ENCODE measurements around the gene PEX14. TPM values are rescaled to one million over a fixed set of nuclear protein-coding genes. Genes with fewer than 3 reads are reported as not detected.

The PEX14 gene
- total RNA-seq, 1 experiment from 2014 or later: 27.3 TPM

DNA sequence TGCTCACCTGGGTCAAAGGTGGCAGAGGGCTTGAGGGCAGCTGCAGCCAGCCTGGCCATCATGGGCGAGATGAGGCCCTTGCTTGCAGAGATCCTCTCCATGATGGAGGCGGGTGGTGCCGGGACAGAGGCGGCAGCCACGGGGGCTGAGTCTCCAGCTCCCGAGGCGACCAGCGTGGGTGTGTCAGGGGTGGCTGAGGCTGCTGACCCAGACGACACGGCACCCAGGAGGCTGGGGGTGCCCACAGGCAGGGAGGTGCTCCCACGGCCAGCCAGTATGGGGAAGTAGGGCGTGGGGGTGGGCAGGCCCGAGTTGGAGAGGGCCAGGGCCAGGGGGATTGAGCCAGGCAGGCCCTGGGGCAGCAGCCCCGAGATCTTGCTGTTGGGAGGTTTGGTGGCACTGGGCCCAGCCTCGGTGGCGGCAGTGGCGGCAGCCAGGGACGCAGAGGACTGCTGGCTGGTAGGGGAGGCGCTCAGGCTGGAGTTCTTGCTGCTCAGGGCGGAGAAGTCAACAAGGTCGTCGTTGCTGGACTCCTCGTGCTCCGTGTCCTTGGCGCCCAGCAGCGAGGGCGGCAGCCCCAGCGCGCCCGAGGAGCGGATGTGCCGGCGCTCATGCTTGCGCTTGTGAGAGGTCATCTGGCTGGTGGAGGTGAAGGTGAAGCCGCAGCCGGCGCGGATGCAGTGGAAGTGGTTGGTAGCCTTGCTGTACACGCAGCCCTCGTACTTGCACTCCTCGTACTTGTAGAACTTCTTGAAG, 178.8 kb downstream of the PEX14 start (continued):
- no peak for TF ChIP-seq ZNF263 (CRISPR knock-in tag; IDR thresholded peaks at IDR 0.05; ENCODE audit: low read depth)
- TF ChIP-seq, protein P1, sequence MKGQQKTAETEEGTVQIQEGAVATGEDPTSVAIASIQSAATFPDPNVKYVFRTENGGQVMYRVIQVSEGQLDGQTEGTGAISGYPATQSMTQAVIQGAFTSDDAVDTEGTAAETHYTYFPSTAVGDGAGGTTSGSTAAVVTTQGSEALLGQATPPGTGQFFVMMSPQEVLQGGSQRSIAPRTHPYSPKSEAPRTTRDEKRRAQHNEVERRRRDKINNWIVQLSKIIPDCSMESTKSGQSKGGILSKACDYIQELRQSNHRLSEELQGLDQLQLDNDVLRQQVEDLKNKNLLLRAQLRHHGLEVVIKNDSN (CRISPR knock-in tag; IDR thresholded peaks at IDR 0.05): no peak

DNA sequence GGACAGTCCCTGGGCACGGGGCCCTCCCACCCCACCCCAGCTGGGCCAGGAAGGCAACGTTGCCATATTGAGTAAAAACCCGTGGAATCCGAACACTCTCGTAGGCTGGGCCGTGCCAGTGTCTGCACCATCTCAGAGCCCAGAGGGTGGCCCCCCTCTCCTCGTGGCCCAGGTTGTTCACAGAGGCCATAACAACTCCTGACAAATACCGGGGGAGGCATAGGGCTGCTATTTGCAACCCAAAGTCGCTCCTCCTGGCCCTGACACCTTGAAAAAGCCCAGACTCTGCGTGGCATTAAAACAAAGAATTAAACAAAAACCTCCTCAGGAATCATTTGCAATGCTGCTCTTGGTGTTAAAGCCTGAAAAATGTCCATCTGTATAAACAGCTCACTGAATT, 180.3 kb downstream of the PEX14 start:
- CTCF ChIA-PET: interaction anchor here (1.3 kb wide), 1 partner anchor 10 kb away, joined by 5 read pairs; no protein-coding TSS in a partner anchor
- H3K4me1 Mint-ChIP-seq: no peaks in the 10 kb centered on the region
- H3K27ac Mint-ChIP-seq: no peak overlapping the region
- TF ChIP-seq, protein P2, sequence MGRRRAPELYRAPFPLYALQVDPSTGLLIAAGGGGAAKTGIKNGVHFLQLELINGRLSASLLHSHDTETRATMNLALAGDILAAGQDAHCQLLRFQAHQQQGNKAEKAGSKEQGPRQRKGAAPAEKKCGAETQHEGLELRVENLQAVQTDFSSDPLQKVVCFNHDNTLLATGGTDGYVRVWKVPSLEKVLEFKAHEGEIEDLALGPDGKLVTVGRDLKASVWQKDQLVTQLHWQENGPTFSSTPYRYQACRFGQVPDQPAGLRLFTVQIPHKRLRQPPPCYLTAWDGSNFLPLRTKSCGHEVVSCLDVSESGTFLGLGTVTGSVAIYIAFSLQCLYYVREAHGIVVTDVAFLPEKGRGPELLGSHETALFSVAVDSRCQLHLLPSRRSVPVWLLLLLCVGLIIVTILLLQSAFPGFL (CRISPR knock-in tag; IDR thresholded peaks at IDR 0.05; ENCODE audit: borderline replicate concordance): no peak
- TF ChIP-seq, protein P3, sequence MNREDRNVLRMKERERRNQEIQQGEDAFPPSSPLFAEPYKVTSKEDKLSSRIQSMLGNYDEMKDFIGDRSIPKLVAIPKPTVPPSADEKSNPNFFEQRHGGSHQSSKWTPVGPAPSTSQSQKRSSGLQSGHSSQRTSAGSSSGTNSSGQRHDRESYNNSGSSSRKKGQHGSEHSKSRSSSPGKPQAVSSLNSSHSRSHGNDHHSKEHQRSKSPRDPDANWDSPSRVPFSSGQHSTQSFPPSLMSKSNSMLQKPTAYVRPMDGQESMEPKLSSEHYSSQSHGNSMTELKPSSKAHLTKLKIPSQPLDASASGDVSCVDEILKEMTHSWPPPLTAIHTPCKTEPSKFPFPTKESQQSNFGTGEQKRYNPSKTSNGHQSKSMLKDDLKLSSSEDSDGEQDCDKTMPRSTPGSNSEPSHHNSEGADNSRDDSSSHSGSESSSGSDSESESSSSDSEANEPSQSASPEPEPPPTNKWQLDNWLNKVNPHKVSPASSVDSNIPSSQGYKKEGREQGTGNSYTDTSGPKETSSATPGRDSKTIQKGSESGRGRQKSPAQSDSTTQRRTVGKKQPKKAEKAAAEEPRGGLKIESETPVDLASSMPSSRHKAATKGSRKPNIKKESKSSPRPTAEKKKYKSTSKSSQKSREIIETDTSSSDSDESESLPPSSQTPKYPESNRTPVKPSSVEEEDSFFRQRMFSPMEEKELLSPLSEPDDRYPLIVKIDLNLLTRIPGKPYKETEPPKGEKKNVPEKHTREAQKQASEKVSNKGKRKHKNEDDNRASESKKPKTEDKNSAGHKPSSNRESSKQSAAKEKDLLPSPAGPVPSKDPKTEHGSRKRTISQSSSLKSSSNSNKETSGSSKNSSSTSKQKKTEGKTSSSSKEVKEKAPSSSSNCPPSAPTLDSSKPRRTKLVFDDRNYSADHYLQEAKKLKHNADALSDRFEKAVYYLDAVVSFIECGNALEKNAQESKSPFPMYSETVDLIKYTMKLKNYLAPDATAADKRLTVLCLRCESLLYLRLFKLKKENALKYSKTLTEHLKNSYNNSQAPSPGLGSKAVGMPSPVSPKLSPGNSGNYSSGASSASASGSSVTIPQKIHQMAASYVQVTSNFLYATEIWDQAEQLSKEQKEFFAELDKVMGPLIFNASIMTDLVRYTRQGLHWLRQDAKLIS (CRISPR knock-in tag; IDR thresholded peaks at IDR 0.05; ENCODE audit: borderline replicate concordance): no peak
- DNase-seq (ENCODE audit: low spot score) (no peak), ATAC-seq (no peak)
- H3K27me3 Mint-ChIP-seq (ENCODE audit: low read depth): peaks cover 19% of the 10 kb centered on the region
- H3K36me3 Mint-ChIP-seq: no peaks in the 10 kb centered on the region
- H3K4me3 Mint-ChIP-seq: no peak overlapping the region
- no peaks in the 10 kb centered on the region for H3K9me3 Mint-ChIP-seq
- POLR2A ChIA-PET: interaction anchor here (0.6 to 1.2 kb wide), 3 partner anchors 78 to 278 kb away, joined by 3 to 5 read pairs (median 3); no protein-coding TSS in a partner anchor

DNA sequence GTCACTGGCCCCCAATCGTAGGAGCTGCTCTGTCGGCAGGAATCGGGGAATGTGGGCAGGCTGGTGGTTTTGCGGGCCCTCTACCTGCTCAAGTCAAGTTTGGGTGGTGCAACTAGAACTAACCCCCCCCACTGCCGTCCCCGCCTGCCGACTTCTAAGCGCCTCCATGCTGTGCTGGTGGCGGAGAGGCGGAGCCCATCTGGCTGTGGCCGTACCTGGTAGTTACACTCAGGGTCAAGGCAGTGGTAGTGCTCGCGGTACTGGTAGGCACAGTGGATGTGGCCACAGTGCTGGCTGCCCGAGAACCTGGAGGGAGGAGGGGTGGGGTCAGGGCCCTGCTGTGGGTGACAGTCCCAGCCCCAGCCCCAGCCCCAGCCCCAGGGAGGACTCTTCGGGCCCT, 181.7 kb downstream of the PEX14 start:
- POLR2A ChIA-PET: interaction anchor here (0.5 to 1.2 kb wide), 2 partner anchors 203 to 222 kb away, joined by 3 to 4 read pairs; no protein-coding TSS in a partner anchor
- CTCF ChIA-PET: no interaction called here
- Mint-ChIP-seq H3K9me3 (no peaks in the 10 kb centered on the region), H3K27ac (no peak overlapping the region), H3K27me3 (ENCODE audit: low read depth) (peaks cover 9% of the 10 kb centered on the region), H3K4me1 (no peaks in the 10 kb centered on the region), H3K4me3 (no peak overlapping the region), H3K36me3 (no peaks in the 10 kb centered on the region)
- DNase-seq (ENCODE audit: low spot score): no peak
- peak; percentile 25; the same call in 1 of the 2 replicates for ATAC-seq
- TF ChIP-seq KAT7 (CRISPR knock-in tag; IDR thresholded peaks at IDR 0.05; ENCODE audit: borderline replicate concordance) (no peak), TCF7 (CRISPR knock-in tag; IDR thresholded peaks at IDR 0.05; ENCODE audit: low read depth) (no peak), TEAD1 (CRISPR knock-in tag; IDR thresholded peaks at IDR 0.05) (no peak), IRF2 (CRISPR knock-in tag; IDR thresholded peaks at IDR 0.05; ENCODE audit: borderline replicate concordance, low read depth) (no peak), SMAD3 (CRISPR knock-in tag; IDR thresholded peaks at IDR 0.05; ENCODE audit: borderline replicate concordance) (no peak), ETV6 (CRISPR knock-in tag; IDR thresholded peaks at IDR 0.05) (no peak), HMGA2 (CRISPR knock-in tag; IDR thresholded peaks at IDR 0.05) (no peak), RORB (CRISPR knock-in tag; IDR thresholded peaks at IDR 0.05) (no peak)
- TF ChIP-seq, protein P3 (CRISPR knock-in tag; IDR thresholded peaks at IDR 0.05; ENCODE audit: borderline replicate concordance): no peak
- TF ChIP-seq, protein P4, sequence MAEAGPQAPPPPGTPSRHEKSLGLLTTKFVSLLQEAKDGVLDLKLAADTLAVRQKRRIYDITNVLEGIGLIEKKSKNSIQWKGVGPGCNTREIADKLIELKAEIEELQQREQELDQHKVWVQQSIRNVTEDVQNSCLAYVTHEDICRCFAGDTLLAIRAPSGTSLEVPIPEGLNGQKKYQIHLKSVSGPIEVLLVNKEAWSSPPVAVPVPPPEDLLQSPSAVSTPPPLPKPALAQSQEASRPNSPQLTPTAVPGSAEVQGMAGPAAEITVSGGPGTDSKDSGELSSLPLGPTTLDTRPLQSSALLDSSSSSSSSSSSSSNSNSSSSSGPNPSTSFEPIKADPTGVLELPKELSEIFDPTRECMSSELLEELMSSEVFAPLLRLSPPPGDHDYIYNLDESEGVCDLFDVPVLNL (CRISPR knock-in tag; IDR thresholded peaks at IDR 0.05; ENCODE audit: borderline replicate concordance, low read depth): no peak
- TF ChIP-seq, protein P5, sequence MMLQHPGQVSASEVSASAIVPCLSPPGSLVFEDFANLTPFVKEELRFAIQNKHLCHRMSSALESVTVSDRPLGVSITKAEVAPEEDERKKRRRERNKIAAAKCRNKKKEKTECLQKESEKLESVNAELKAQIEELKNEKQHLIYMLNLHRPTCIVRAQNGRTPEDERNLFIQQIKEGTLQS (CRISPR knock-in tag; conservative IDR thresholded peaks at IDR 0.05): no peak
- TF ChIP-seq, protein P6, sequence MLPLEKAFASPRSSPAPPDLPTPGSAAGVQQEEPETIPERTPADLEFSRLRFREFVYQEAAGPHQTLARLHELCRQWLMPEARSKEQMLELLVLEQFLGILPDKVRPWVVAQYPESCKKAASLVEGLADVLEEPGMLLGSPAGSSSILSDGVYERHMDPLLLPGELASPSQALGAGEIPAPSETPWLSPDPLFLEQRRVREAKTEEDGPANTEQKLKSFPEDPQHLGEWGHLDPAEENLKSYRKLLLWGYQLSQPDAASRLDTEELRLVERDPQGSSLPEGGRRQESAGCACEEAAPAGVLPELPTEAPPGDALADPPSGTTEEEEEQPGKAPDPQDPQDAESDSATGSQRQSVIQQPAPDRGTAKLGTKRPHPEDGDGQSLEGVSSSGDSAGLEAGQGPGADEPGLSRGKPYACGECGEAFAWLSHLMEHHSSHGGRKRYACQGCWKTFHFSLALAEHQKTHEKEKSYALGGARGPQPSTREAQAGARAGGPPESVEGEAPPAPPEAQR (CRISPR knock-in tag; IDR thresholded peaks at IDR 0.05): no peak
- TF ChIP-seq, protein P7, sequence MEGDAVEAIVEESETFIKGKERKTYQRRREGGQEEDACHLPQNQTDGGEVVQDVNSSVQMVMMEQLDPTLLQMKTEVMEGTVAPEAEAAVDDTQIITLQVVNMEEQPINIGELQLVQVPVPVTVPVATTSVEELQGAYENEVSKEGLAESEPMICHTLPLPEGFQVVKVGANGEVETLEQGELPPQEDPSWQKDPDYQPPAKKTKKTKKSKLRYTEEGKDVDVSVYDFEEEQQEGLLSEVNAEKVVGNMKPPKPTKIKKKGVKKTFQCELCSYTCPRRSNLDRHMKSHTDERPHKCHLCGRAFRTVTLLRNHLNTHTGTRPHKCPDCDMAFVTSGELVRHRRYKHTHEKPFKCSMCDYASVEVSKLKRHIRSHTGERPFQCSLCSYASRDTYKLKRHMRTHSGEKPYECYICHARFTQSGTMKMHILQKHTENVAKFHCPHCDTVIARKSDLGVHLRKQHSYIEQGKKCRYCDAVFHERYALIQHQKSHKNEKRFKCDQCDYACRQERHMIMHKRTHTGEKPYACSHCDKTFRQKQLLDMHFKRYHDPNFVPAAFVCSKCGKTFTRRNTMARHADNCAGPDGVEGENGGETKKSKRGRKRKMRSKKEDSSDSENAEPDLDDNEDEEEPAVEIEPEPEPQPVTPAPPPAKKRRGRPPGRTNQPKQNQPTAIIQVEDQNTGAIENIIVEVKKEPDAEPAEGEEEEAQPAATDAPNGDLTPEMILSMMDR (IDR thresholded peaks at IDR 0.05): no peak

Measured in WTC11 (cell line).